Neural cell (in vitro differentiated cells): Measurements from ENCODE around the gene ZCCHC14. TPM values are rescaled to one million over a fixed set of nuclear protein-coding genes. Genes with fewer than 3 reads are reported as not detected.
A peak's percentile ranks its signal among the peaks of the same experiment; 100 is the strongest.

Experiments
- H2AFZ ChIP-seq: fragments of 200-600, 300-800 bp; sonication (generic), shearing (Covaris generic); 2 replicates; pipeline ENCODE4 v1.6.0; 2014; ENCODE audit warnings: low read depth, mild to moderate bottlenecking, antibody characterized with exemption, low read length, moderate library complexity
- H3F3A ChIP-seq: fragments of 200-600 bp; shearing (Covaris generic); 2 replicates; pipeline ENCODE4 v1.6.1; 2016; ENCODE audit warnings: mild to moderate bottlenecking, moderate library complexity, mixed read lengths, antibody characterized with exemption, low read length; ENCODE audit not compliant: insufficient read depth, poor library complexity, severe bottlenecking
- H3K27ac ChIP-seq: fragments of 200-600, 300-800 bp; sonication (generic), shearing (Covaris generic); 2 replicates; pipeline ENCODE4 v1.5.1; 2014; ENCODE audit warnings: mild to moderate bottlenecking, low read length, moderate library complexity
- H3K27me3 ChIP-seq: fragments of 300-800, 200-600 bp; sonication (generic), shearing (Covaris generic); 2 replicates; pipeline ENCODE4 v1.6.0; 2014; ENCODE audit warnings: mild to moderate bottlenecking, low read depth, low read length, moderate library complexity; ENCODE audit not compliant: insufficient read depth
- H3K36me3 ChIP-seq: fragments of 300-800, 200-600 bp; sonication (generic), shearing (Covaris generic); 2 replicates; pipeline ENCODE4 v1.5.1; 2014; ENCODE audit warnings: mild to moderate bottlenecking, antibody characterized with exemption, low read length, moderate library complexity; ENCODE audit not compliant: insufficient read depth
- H3K4me2 ChIP-seq: fragments of 300-800, 200-600 bp; sonication (generic), shearing (Covaris generic); 2 replicates; pipeline ENCODE4 v1.6.0; 2014; ENCODE audit warnings: mild to moderate bottlenecking, low read length
- H3K4me3 ChIP-seq: fragments of 300-800, 200-600 bp; sonication (generic), shearing (Covaris generic); 2 replicates; pipeline ENCODE4 v1.5.1; 2014; ENCODE audit warnings: mild to moderate bottlenecking, low read length, moderate library complexity
- H3K79me2 ChIP-seq: fragments of 200-600 bp; shearing (Covaris generic); replicated peaks from 2 replicates; pipeline ENCODE4 v1.6.0; 2014; ENCODE audit warnings: mild to moderate bottlenecking, low read length, moderate library complexity; ENCODE audit not compliant: insufficient read depth
- H3K9ac ChIP-seq: fragments of 300-800, 200-600 bp; sonication (generic), shearing (Covaris generic); 2 replicates; pipeline ENCODE4 v1.6.1; 2016; ENCODE audit warnings: mild to moderate bottlenecking, low read length, mixed read lengths
- H3K9me2 ChIP-seq: fragments of 200-600 bp; shearing (Covaris generic); 2 replicates; pipeline ENCODE4 v1.6.1; 2016; ENCODE audit warnings: mild to moderate bottlenecking, low read length, mixed read lengths; ENCODE audit not compliant: insufficient read depth
- H3K9me3 ChIP-seq: fragments of 200-600, 300-800 bp; sonication (generic), shearing (Covaris generic); 2 replicates; pipeline ENCODE4 v1.6.1; 2016; ENCODE audit warnings: mild to moderate bottlenecking, mixed run types, low read length, moderate library complexity, mixed read lengths
- H4K20me1 ChIP-seq: fragments of 200-600 bp; shearing (Covaris generic); 2 replicates; pipeline ENCODE4 v1.6.1; 2016; ENCODE audit warnings: mild to moderate bottlenecking, mixed run types; ENCODE audit not compliant: insufficient read depth
- CTCF ChIP-seq: fragments of 450-650 bp; IDR thresholded peaks from 2 replicates; pipeline ENCODE4 v1.5.1; 2014; ENCODE audit warnings: antibody characterized with exemption, mild to moderate bottlenecking, moderate library complexity; ENCODE audit not compliant: poor library complexity, severe bottlenecking
- EP300 ChIP-seq: fragments of 450-650 bp; conservative IDR thresholded peaks from 2 replicates; pipeline ENCODE4 v1.6.1; 2014; ENCODE audit warnings: antibody characterized with exemption, mild to moderate bottlenecking, moderate library complexity; ENCODE audit not compliant: poor library complexity, severe bottlenecking
- MXI1 ChIP-seq: fragments of 450-650 bp; conservative IDR thresholded peaks from 2 replicates; pipeline ENCODE4 v1.6.1; 2014; ENCODE audit warnings: antibody characterized with exemption, mild to moderate bottlenecking; ENCODE audit not compliant: poor library complexity, severe bottlenecking
- POLR2AphosphoS5 ChIP-seq: IDR thresholded peaks from 2 replicates; pipeline ENCODE4 v1.6.1; 2012
- REST ChIP-seq: IDR thresholded peaks from 2 replicates; pipeline ENCODE4 v1.6.1; 2012; ENCODE audit warnings: borderline replicate concordance
- SMC3 ChIP-seq: fragments of 450-650 bp; conservative IDR thresholded peaks from 2 replicates; pipeline ENCODE4 v1.6.1; 2014; ENCODE audit warnings: antibody characterized with exemption, mild to moderate bottlenecking, moderate library complexity; ENCODE audit not compliant: poor library complexity
- TAF1 ChIP-seq: IDR thresholded peaks from 2 replicates; pipeline ENCODE4 v1.6.1; 2012; ENCODE audit warnings: low read depth
- polyA plus RNA-seq: library from polyadenylated mRNA; depleted of rRNA; stranded (reverse); fragments of >200 nt; gene quantifications from 2 replicates; pipeline ENCODE4 v1.2.3, GENCODE V29; 2014

Gene ZCCHC14
- polyA plus RNA-seq, 1 donor from 2014 or later = 22.1 TPM

GRCh38 chr16:87391950-87392820 is 100.6 kb downstream of the ZCCHC14 start, which contains the start of gene MAP1LC3B:
TSS of gene MAP1LC3B (plus strand) at chr16:87392336. CDS start at chr16:87392428, 92 bp downstream.
- H3K4me3 ChIP-seq = peak within 1 kb of the TSS; percentile 93
- H3K27me3 ChIP-seq = no peaks in the 10 kb centered on the region
- TF ChIP-seq REST = peak; percentile 86
- TF ChIP-seq CTCF = no peak
- peak; percentile 98 for TF ChIP-seq POLR2AphosphoS5
- no peak for TF ChIP-seq EP300
- TF ChIP-seq TAF1 = peak; percentile 97
- TF ChIP-seq MXI1 = peak; percentile 77
- H3K79me2 ChIP-seq = peaks cover 34% of the 10 kb centered on the region
- H3K9me3 ChIP-seq = no peaks in the 10 kb centered on the region
- peak within 1 kb of the TSS; percentile 76 for H3K4me2 ChIP-seq
- no peaks in the 10 kb centered on the region for H3K9me2 ChIP-seq
- peaks cover 3% of the 10 kb centered on the region for H3F3A ChIP-seq
- H2AFZ ChIP-seq = peak within 1 kb of the TSS; percentile 25
- H3K27ac ChIP-seq = peak within 1 kb of the TSS; percentile 81
- no peaks in the 10 kb centered on the region for H3K36me3 ChIP-seq
- H3K9ac ChIP-seq = peak within 1 kb of the TSS; percentile 87
- H4K20me1 ChIP-seq = peaks cover 5% of the 10 kb centered on the region

- H4K20me1 ChIP-seq = peaks cover 5% of the 10 kb centered on the region
- H2AFZ ChIP-seq = peak overlapping the region; percentile 25
- H3K4me2 ChIP-seq = peak overlapping the region; percentile 76
- peaks cover 27% of the 10 kb centered on the region for H3K79me2 ChIP-seq
- H3K27ac ChIP-seq = peak overlapping the region; percentile 81
- no peaks in the 10 kb centered on the region for H3K9me3 ChIP-seq
- H3K4me3 ChIP-seq = peak overlapping the region; percentile 93
- peaks cover 3% of the 10 kb centered on the region for H3F3A ChIP-seq
- H3K36me3 ChIP-seq = no peaks in the 10 kb centered on the region
- H3K9ac ChIP-seq = peak overlapping the region; percentile 87
- TF ChIP-seq TAF1 (no peak), SMC3 (peak; percentile 18)
- no peaks in the 10 kb centered on the region for H3K27me3 ChIP-seq
- H3K9me2 ChIP-seq = no peaks in the 10 kb centered on the region
Observed at GRCh38 chr16:87391324-87391949, 101.4 kb downstream of the ZCCHC14 start.
